ENCODE results near the gene FOXF1. TPM values are rescaled to one million over a fixed set of nuclear protein-coding genes. Genes with fewer than 3 reads are reported as not detected.

Gene FOXF1
- polyA plus RNA-seq, 2 of the 4 experiments (the other 2 are of a cell fraction) = not detected

GRCh38 chr16:86546638-86547013 lies 36.3 kb downstream of the FOXF1 start:
- WGBS (ENCODE audit: missing lambda C conversion rate) = 85% methylated on average over 8 of the region's 8 CpGs
- ChIA-PET CTCF (interaction anchor here (1.1 to 3.2 kb wide), 2 partner anchors 27 to 516 kb away, joined by 4 to 8 read pairs; no protein-coding TSS in a partner anchor), POLR2A (no interaction called here)
- FAIRE-seq (no peak), ATAC-seq (no peak), DNase-seq (ENCODE audit: low read depth in 1 of 2, low spot score in 1 of 2) (no peak)
- no peak overlapping the region for H3K27ac ChIP-seq
- no peaks in the 10 kb centered on the region for H3K9me3 ChIP-seq
- no peak overlapping the region for H3K4me3 ChIP-seq
- H3K4me2 ChIP-seq = no peak overlapping the region
- no peaks in the 10 kb centered on the region for H3K4me1 ChIP-seq
- TF ChIP-seq HOXB5 (CRISPR knock-in tag; IDR thresholded peaks at IDR 0.05) = no peak
- TF ChIP-seq FOXS1 (CRISPR knock-in tag; IDR thresholded peaks at IDR 0.05) = no peak
- no peak for TF ChIP-seq POLR2A (IDR thresholded peaks at IDR 0.05; ENCODE audit: low read length)
- no peak for TF ChIP-seq HOXA7 (CRISPR knock-in tag; IDR thresholded peaks at IDR 0.05)
- TF ChIP-seq CTCF (IDR thresholded peaks at IDR 0.05) = no peak
- no peak for TF ChIP-seq TP53 (CRISPR knock-in tag; IDR thresholded peaks at IDR 0.05)
- no peak for TF ChIP-seq ZFP36 (IDR thresholded peaks at IDR 0.05; ENCODE audit: borderline replicate concordance, partially characterized antibody)

GRCh38 chr16:86547286-86547685 lies 37.0 kb downstream of the FOXF1 start:
- ChIA-PET POLR2A (no interaction called here), CTCF (no interaction called here)
- Histone ChIP-seq H3K9me3 (no peaks in the 10 kb centered on the region), H3K4me2 (no peak overlapping the region), H3K4me1 (no peaks in the 10 kb centered on the region), H3K4me3 (no peak overlapping the region), H3K27ac (no peak overlapping the region)
- no peak for ATAC-seq
- TF ChIP-seq HMGXB4 (CRISPR knock-in tag; IDR thresholded peaks at IDR 0.05; ENCODE audit: borderline replicate concordance) (no peak), RFX5 (IDR thresholded peaks at IDR 0.05) (no peak), ZC3H11A (IDR thresholded peaks at IDR 0.05) (no peak), GATA3 (IDR thresholded peaks at IDR 0.05; ENCODE audit: borderline replicate concordance) (no peak), EP300 (IDR thresholded peaks at IDR 0.05) (no peak), RARB (CRISPR knock-in tag; IDR thresholded peaks at IDR 0.05) (no peak), E2F6 (IDR thresholded peaks at IDR 0.05; ENCODE audit: borderline replicate concordance, low read depth) (no peak), ESRRA (IDR thresholded peaks at IDR 0.05; ENCODE audit: borderline replicate concordance, low read length) (no peak), BCL3 (IDR thresholded peaks at IDR 0.05) (no peak), POLR2A (IDR thresholded peaks at IDR 0.05; ENCODE audit: low read length) (no peak), JUN (IDR thresholded peaks at IDR 0.05) (no peak), POLR2AphosphoS2 (conservative IDR thresholded peaks at IDR 0.05; ENCODE audit: low read length) (no peak), USF2 (IDR thresholded peaks at IDR 0.05) (no peak), CTCF (IDR thresholded peaks at IDR 0.05) (no peak), ELK1 (IDR thresholded peaks at IDR 0.05; ENCODE audit: low read depth, low read length) (no peak)
- no peak for DNase-seq (ENCODE audit: low read depth in 1 of 2, low spot score in 1 of 2)
- WGBS (ENCODE audit: missing lambda C conversion rate) = 96% methylated on average over 11 of the region's 11 CpGs
- no peak for FAIRE-seq
